8988T (cell line): ENCODE results near the gene LHX6.
A peak's percentile ranks its signal among the peaks of the same experiment; 100 is the strongest.

Experiments used
- DNase-seq: peaks from one replicate; pipeline ENCODE4 v3.0.0; 2011

LHX6 gene

GRCh38 chr9:122234022-122234748 is 5.4 kb upstream of the LHX6 start:
- no peak for DNase-seq

- DNase-seq: no peak
These were observed 4.1 kb upstream of the LHX6 start for GRCh38 chr9:122232796-122233306.

- no peak for DNase-seq
These were observed 704 bp upstream of the LHX6 start for GRCh38 chr9:122229485-122229837.

- no peak for DNase-seq
These were observed 578 bp downstream of the LHX6 start for GRCh38 chr9:122228191-122228567.

- no peak for DNase-seq
These were observed 1.2 kb downstream of the LHX6 start for GRCh38 chr9:122227575-122227900.

- no peak for DNase-seq
These were observed 1.8 kb downstream of the LHX6 start for GRCh38 chr9:122226758-122227574.

GRCh38 chr9:122226142-122226757 is 2.5 kb downstream of the LHX6 start:
- DNase-seq: no peak

- no peak for DNase-seq
These were observed 3.2 kb downstream of the LHX6 start for GRCh38 chr9:122225312-122226141.

- no peak for DNase-seq
These were observed 5.3 kb downstream of the LHX6 start for GRCh38 chr9:122223435-122223834.

- DNase-seq: no peak
These were observed 6.0 kb downstream of the LHX6 start for GRCh38 chr9:122222791-122223190.

- DNase-seq: no peak
These were observed 7.5 kb downstream of the LHX6 start for GRCh38 chr9:122221183-122221811.

GRCh38 chr9:122220673-122221182 is 8.0 kb downstream of the LHX6 start:
- no peak for DNase-seq

GRCh38 chr9:122219856-122220672 is 8.7 kb downstream of the LHX6 start:
- no peak for DNase-seq

- no peak for DNase-seq
These were observed 9.6 kb downstream of the LHX6 start for GRCh38 chr9:122218935-122219855.

GRCh38 chr9:122218071-122218934 is 10.5 kb downstream of the LHX6 start:
- DNase-seq: peak; percentile 85

GRCh38 chr9:122217640-122218039 is 11.1 kb downstream of the LHX6 start:
- DNase-seq: no peak

- DNase-seq: no peak
These were observed 11.8 kb downstream of the LHX6 start for GRCh38 chr9:122216798-122217418.

GRCh38 chr9:122216138-122216797 is 12.5 kb downstream of the LHX6 start:
- DNase-seq: no peak
